ENCODE measurements around the gene CTAGE8.
"Not testable (repeated sequence)": the region's sequence is repeated elsewhere in the genome, so short reads cannot be mapped to it uniquely, and the experiment has no call there.

CTAGE8 gene

GRCh38 chr7:144287171-144287784, 18.2 kb upstream of the CTAGE8 start:
- H3K4me3 ChIP-seq (ENCODE audit: low read length); H3K9ac ChIP-seq (ENCODE audit: low read depth, low read length); H3K27me3 ChIP-seq (ENCODE audit: insufficient read depth, low read length); H3K9me3 ChIP-seq (ENCODE audit: insufficient read depth, low read depth, low read length); H3K36me3 ChIP-seq (ENCODE audit: insufficient read depth, low read depth, low read length); H3K4me1 ChIP-seq (ENCODE audit: insufficient read depth, low read length); H3K27ac ChIP-seq (ENCODE audit: low read length): not testable (repeated sequence)

- H3K9me3 ChIP-seq (ENCODE audit: insufficient read depth, low read depth, low read length); H3K27me3 ChIP-seq (ENCODE audit: insufficient read depth, low read length); H3K36me3 ChIP-seq (ENCODE audit: insufficient read depth, low read depth, low read length); H3K4me1 ChIP-seq (ENCODE audit: insufficient read depth, low read length); H3K4me3 ChIP-seq (ENCODE audit: low read length); H3K27ac ChIP-seq (ENCODE audit: low read length); H3K9ac ChIP-seq (ENCODE audit: low read depth, low read length): not testable (repeated sequence)
These were observed 14.6 kb upstream of the CTAGE8 start for GRCh38 chr7:144283716-144284115.

GRCh38 chr7:144282490-144282889, 13.4 kb upstream of the CTAGE8 start:
- not testable (repeated sequence) for H3K27me3 ChIP-seq (ENCODE audit: insufficient read depth, low read length); H3K27ac ChIP-seq (ENCODE audit: low read length); H3K4me1 ChIP-seq (ENCODE audit: insufficient read depth, low read length); H3K4me3 ChIP-seq (ENCODE audit: low read length); H3K9me3 ChIP-seq (ENCODE audit: insufficient read depth, low read depth, low read length); H3K9ac ChIP-seq (ENCODE audit: low read depth, low read length); H3K36me3 ChIP-seq (ENCODE audit: insufficient read depth, low read depth, low read length)

- H3K4me3 ChIP-seq (ENCODE audit: low read length); H3K9ac ChIP-seq (ENCODE audit: low read depth, low read length); H3K36me3 ChIP-seq (ENCODE audit: insufficient read depth, low read depth, low read length); H3K4me1 ChIP-seq (ENCODE audit: insufficient read depth, low read length); H3K27me3 ChIP-seq (ENCODE audit: insufficient read depth, low read length); H3K9me3 ChIP-seq (ENCODE audit: insufficient read depth, low read depth, low read length); H3K27ac ChIP-seq (ENCODE audit: low read length): not testable (repeated sequence)
These were observed 12.9 kb upstream of the CTAGE8 start for GRCh38 chr7:144281981-144282380.

- not testable (repeated sequence) for H3K4me1 ChIP-seq (ENCODE audit: insufficient read depth, low read length); H3K9me3 ChIP-seq (ENCODE audit: insufficient read depth, low read depth, low read length); H3K36me3 ChIP-seq (ENCODE audit: insufficient read depth, low read depth, low read length); H3K9ac ChIP-seq (ENCODE audit: low read depth, low read length); H3K4me3 ChIP-seq (ENCODE audit: low read length); H3K27me3 ChIP-seq (ENCODE audit: insufficient read depth, low read length); H3K27ac ChIP-seq (ENCODE audit: low read length)
These were observed 10.9 kb upstream of the CTAGE8 start for GRCh38 chr7:144280010-144280409.

- not testable (repeated sequence) for H3K4me1 ChIP-seq (ENCODE audit: insufficient read depth, low read length); H3K36me3 ChIP-seq (ENCODE audit: insufficient read depth, low read depth, low read length); H3K27ac ChIP-seq (ENCODE audit: low read length); H3K4me3 ChIP-seq (ENCODE audit: low read length); H3K9ac ChIP-seq (ENCODE audit: low read depth, low read length); H3K27me3 ChIP-seq (ENCODE audit: insufficient read depth, low read length); H3K9me3 ChIP-seq (ENCODE audit: insufficient read depth, low read depth, low read length)
These were observed 6.2 kb upstream of the CTAGE8 start for GRCh38 chr7:144275281-144275680.

GRCh38 chr7:144264692-144265091, 4.4 kb downstream of the CTAGE8 start, which contains the start of gene OR2A7:
TSS of gene OR2A7 (minus strand) at chr7:144264792. CDS start at chr7:144259628, 5,164 bp downstream.
- H3K36me3 ChIP-seq (ENCODE audit: insufficient read depth, low read depth, low read length); H3K4me1 ChIP-seq (ENCODE audit: insufficient read depth, low read length); H3K27ac ChIP-seq (ENCODE audit: low read length); H3K9ac ChIP-seq (ENCODE audit: low read depth, low read length); H3K27me3 ChIP-seq (ENCODE audit: insufficient read depth, low read length); H3K4me3 ChIP-seq (ENCODE audit: low read length); H3K9me3 ChIP-seq (ENCODE audit: insufficient read depth, low read depth, low read length): not testable (repeated sequence)

GRCh38 chr7:144262128-144262527, 7.0 kb downstream of the CTAGE8 start:
- H3K4me3 ChIP-seq (ENCODE audit: low read length); H3K36me3 ChIP-seq (ENCODE audit: insufficient read depth, low read depth, low read length); H3K9ac ChIP-seq (ENCODE audit: low read depth, low read length); H3K27me3 ChIP-seq (ENCODE audit: insufficient read depth, low read length); H3K27ac ChIP-seq (ENCODE audit: low read length); H3K9me3 ChIP-seq (ENCODE audit: insufficient read depth, low read depth, low read length); H3K4me1 ChIP-seq (ENCODE audit: insufficient read depth, low read length): not testable (repeated sequence)

- not testable (repeated sequence) for H3K27ac ChIP-seq (ENCODE audit: low read length); H3K4me3 ChIP-seq (ENCODE audit: low read length); H3K9ac ChIP-seq (ENCODE audit: low read depth, low read length); H3K27me3 ChIP-seq (ENCODE audit: insufficient read depth, low read length); H3K9me3 ChIP-seq (ENCODE audit: insufficient read depth, low read depth, low read length); H3K4me1 ChIP-seq (ENCODE audit: insufficient read depth, low read length); H3K36me3 ChIP-seq (ENCODE audit: insufficient read depth, low read depth, low read length)
These were observed 10.0 kb downstream of the CTAGE8 start for GRCh38 chr7:144259067-144259466.

- Histone ChIP-seq H3K9me3 (ENCODE audit: insufficient read depth, low read depth, low read length) (no peaks in the 10 kb centered on the region), H3K4me3 (ENCODE audit: low read length) (no peak overlapping the region), H3K4me1 (ENCODE audit: insufficient read depth, low read length) (peaks cover 3% of the 10 kb centered on the region), H3K9ac (ENCODE audit: low read depth, low read length) (no peak overlapping the region), H3K27ac (ENCODE audit: low read length) (no peak overlapping the region), H3K27me3 (ENCODE audit: insufficient read depth, low read length) (no peaks in the 10 kb centered on the region), H3K36me3 (ENCODE audit: insufficient read depth, low read depth, low read length) (no peaks in the 10 kb centered on the region)
These were observed 13.0 kb downstream of the CTAGE8 start for GRCh38 chr7:144256112-144256511.

GRCh38 chr7:144255471-144255897, 13.6 kb downstream of the CTAGE8 start:
- no peaks in the 10 kb centered on the region for H3K36me3 ChIP-seq (ENCODE audit: insufficient read depth, low read depth, low read length)
- H3K27ac ChIP-seq (ENCODE audit: low read length) = no peak overlapping the region
- H3K27me3 ChIP-seq (ENCODE audit: insufficient read depth, low read length) = no peaks in the 10 kb centered on the region
- H3K9me3 ChIP-seq (ENCODE audit: insufficient read depth, low read depth, low read length) = no peaks in the 10 kb centered on the region
- H3K9ac ChIP-seq (ENCODE audit: low read depth, low read length) = no peak overlapping the region
- peaks cover 3% of the 10 kb centered on the region for H3K4me1 ChIP-seq (ENCODE audit: insufficient read depth, low read length)
- H3K4me3 ChIP-seq (ENCODE audit: low read length) = no peak overlapping the region

GRCh38 chr7:144252307-144252706, 16.8 kb downstream of the CTAGE8 start:
- H3K27me3 ChIP-seq (ENCODE audit: insufficient read depth, low read length); H3K27ac ChIP-seq (ENCODE audit: low read length); H3K36me3 ChIP-seq (ENCODE audit: insufficient read depth, low read depth, low read length); H3K9ac ChIP-seq (ENCODE audit: low read depth, low read length); H3K4me1 ChIP-seq (ENCODE audit: insufficient read depth, low read length); H3K4me3 ChIP-seq (ENCODE audit: low read length); H3K9me3 ChIP-seq (ENCODE audit: insufficient read depth, low read depth, low read length): not testable (repeated sequence)
